ENCODE measurements around the gene SNX4.
"Not testable (repeated sequence)": the region's sequence is repeated elsewhere in the genome, so short reads cannot be mapped to it uniquely, and the experiment has no call there.

The SNX4 gene

DNA sequence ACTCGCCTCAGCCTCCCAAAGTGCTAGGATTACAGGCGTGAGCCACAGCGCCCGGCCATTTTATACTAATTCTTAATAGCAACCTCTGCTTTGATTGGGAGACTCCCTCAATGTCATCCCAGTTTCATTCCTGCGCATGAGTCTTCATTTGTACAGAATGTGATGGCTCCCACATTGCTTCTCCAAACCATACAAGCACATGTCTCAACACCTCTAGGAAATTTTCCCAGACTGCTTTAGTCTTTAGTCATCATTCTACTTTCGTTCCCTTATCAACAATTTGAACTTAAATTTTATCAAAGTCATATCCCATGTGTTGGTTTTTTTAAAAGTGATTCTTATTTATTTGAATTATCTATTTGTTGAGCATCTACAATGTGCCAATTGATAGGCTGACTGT lies 58.1 kb downstream of the SNX4 start:
- no peak for DNase-seq

DNA sequence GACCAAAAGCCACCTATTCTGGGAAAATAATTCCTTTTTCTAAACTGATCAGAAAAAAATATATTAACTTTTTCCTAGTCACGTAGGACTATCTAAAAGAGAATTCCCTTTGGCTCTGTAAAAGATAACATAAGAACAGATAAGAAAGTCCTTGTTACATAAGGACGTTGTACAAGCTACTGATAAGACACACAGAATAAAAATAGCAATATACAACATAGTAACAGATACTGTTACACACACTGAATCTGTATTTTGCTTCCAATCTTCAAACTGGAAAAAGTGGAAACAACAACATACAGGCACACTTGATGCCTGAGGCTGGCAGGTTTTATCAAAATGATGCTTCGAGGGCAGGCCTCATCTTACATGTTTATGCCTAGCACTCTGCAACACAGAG lies 59.8 kb downstream of the SNX4 start:
- no peak for DNase-seq

DNA sequence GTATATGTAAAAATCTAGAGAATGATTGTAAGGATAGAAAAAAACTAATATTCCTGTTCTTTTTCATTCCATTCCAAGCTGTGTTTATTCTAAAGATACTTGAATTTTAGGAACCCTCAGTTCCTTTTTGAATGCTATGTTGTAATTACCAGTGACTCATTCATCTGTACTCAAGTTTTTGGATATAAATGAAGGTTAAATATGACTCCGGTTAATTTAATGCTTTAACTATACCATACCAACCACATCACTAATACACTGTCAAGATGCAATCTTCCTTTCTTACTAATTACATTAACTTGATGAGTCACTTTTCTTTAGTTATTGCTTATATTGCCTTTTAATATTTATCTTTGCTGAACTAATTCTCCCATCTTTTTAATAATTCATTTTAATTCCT lies 76.1 kb downstream of the SNX4 start:
- no peak for DNase-seq

DNA sequence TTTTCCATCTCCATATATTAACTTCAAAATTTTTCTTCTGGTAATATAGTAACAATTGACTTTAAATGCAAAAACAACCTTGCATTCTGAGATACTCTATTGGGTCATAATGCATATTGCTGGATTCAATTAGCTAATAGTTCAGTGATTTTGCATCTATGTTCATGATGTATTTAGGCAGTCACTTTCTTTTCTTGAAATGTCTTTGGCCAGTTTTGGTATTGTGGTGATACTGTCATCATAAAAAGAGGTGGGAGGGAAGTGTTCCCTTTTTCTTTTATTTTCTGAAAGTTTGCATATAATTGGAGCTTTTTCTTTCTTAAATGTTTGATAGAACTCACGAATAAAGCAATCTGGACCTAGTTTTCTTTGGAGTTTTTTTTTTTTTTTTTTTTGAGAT lies 77.5 kb downstream of the SNX4 start:
- DNase-seq = no peak

DNA sequence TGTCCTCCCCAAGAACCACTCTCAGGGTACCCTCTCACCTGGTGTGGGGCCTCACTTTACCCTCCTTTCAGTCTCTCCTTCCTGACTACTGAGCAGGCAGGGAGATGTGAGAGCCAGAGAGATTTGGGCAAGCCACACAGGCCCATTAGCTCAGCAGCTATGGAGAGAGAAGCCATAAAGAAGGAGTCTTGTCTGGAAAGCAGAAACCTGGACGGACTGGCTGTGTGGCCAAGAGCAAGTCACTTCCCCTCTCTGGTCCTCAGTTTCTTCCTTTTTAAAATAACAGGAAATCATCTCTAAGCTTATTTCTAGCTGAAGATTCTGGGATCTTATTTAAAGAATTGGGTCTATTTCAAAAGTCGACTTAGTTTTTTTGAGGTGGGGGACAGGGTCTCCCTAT lies 79.0 kb downstream of the SNX4 start:
- DNase-seq = no peak

DNA sequence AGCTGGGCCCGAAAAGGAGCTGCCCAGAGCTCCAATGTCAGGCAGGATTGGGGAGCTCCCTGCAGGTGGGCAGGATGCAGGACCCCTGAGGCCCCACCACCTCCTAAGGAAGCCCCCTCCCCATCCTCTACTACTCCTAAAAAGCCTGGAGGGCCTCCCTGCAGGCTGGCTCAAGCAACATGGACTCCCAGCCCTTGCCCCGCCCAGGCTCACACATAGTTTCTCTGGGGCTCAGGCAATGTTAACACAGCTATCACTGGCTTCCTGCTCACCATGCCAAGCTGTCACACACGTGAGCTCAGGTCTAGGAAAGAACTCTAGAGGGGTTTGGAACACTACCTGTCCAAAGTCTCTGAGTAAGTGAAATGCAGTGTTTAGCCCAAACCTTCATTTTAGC lies 79.4 kb downstream of the SNX4 start:
- DNase-seq = no peak

DNA sequence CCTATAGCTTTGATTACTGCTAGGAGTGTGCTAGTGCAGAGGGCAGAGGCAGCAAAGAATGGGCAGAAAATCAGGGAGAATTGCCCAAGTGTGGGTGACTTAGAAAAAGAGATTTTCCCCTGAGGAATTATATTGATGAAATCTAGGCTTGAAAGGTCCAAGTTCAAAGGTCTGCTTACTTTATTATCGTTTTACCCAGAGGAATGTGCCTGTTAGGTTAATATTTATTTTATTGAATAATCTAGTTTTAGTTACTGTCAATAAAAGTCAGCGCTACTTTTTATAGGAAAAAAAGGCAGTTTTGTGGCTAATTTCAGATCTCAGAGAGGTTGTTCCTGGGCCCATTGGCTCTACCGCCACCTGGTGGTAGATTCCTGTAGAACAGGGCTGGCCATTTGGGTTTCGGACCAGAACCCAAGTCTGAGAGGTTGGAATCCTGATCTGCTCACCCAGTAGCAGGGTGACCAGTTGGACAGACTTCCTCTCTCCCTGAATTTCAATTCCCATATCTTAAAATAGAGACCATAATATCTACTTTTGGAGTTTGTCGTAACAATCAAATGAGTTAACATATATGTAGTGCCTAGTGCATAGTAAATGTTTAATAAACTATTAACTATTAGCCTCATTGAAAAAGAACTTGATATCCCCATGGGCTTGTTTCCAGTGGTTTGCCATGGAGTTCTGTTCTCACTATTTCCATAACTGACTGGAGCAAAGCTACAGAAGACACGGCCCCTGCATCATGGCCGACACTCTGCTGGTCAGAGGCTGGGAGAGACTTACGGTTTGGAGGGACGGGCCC lies 82.2 kb downstream of the SNX4 start:
- DNase-seq = peak; percentile 35

DNA sequence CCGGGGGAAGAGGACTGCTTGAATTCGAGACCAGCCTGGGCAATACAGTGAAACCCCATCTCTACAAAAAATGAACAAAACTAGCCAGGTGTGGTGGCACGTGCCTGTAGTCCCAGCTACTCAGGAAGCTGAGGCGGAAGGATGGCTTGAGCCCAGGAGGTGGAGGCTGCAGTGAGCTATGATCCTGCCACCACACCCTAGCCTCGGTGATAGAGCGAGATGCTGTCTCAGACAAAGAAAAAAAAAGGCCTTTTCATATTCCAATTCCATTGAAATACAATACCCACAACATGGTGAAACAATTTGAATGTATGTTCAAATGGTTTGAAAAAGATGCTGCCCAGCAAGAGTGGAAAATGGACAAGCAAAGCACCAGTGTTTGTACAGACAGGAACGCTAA lies 83.1 kb downstream of the SNX4 start:
- no peak for DNase-seq

DNA sequence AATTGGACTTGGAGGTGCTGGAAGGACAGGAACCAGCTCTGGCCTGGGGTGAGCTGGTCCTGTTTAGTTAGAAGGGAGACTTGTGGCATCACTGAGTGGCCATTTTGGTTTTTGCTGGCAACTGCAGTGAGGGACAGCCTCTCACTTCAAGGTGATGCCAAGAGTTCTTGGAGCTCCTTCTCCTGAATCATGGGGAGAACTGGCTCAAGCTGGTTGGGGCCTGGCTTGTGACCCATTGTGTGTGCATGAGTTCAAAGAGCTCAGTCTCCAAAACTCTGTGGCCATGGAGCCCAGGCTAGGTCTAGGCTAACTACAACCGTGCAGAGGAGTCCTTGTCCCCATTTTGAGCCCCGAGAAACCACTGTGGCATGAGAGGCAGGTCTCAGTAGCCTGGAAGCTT lies 84.8 kb downstream of the SNX4 start:
- DNase-seq = no peak

DNA sequence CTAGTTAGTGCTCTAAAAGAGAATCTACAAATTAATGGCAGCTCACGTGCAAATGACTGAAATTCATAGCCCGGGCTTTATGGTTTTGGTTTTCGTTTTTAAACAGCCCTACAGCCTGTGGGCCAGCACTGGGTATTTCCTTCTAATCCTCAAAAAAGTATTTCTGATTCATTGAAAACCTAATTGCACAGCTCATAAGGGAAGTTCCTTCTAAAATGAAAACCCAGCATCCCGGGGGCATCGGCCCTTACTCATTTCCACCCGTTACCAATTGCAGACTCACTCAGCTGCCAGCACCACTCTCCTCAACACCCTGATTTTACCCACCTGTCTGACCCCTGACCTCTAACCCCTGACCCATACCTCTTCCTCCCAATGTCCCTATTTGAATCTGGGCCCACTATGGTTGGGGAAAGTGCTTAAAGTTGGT lies 85.4 kb downstream of the SNX4 start:
- no peak for DNase-seq

DNA sequence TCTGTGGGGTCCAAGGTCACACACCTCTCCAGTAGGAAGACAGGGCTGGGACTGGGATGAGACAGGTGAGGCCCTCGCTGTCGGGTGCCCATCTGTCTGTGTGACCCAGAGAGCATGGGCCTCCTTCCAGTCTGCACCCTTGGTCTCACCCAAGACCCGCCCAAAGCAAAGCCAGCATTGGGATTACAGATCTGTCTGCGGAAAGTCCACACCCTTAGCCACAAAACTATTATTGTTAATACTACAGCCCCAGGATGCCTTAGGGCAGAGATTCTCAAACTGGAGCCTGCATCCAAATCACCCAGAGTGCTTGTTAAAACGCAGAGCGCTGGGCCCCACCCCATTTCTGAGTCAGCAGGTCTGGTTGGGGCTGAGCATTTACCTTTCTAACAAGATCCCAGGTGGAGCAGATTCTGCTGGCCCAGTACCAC lies 86.4 kb downstream of the SNX4 start:
- no peak for DNase-seq

DNA sequence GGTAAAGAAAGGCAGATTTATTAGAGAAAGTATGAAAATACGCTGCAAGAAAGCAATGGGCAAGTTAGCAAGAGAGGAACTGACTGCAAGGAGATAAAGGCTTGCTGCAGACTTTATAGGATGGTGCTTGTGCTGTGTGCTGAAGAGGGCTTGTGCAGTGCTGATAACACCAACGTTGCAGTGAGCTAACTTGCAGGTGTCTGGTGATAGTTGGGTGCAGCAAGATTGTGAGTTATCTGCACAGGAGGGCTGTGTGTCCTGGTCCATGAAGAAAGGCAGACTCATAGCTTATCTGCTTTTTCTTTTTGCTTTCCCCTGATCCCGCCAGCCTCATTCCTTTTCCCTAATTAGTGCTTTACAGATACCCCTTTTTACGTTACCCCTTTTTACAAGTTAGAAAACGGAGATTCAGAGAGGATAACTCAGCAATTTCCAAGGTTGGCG lies 86.9 kb downstream of the SNX4 start:
- no peak for DNase-seq

DNA sequence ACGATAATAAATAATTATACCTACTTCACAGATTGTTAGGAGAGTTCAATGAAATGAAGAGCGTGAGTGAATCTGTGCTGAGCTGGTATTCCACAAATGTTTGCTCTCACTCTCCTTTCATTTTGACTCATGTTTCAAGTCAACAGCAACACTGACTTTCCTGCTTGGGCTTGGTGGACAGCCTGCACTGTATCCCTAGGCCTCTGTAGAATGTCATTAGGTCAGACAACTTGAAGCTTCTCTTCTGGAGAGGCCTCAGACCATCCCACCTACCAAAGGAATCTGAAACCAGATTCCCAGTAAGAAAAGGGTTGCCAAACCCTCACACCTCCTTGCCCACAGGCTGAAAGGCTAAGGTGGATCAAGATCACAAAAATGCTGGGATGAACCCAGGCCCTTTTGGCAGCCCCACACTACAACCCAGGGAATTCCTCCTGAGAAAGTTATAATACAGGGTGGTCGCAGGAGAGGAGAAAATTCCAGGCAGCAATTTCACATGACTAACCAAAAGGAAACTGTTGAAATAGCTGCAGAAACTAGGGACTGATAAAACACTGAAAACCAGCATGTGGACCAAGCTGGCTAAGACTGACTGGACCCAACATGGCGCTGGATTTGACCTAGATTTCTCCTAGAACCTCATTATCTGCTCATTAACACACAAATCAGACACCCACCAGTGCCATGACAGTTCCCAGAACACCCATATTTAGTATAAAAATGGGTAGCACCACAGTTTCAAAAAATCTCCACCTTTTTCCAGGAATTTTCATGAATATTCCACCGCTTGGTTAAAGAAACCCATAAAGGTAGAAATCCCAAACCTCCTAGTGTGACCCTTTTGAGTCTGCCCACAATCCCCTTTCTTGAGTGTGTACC lies 87.9 kb downstream of the SNX4 start:
- no peak for DNase-seq

DNA sequence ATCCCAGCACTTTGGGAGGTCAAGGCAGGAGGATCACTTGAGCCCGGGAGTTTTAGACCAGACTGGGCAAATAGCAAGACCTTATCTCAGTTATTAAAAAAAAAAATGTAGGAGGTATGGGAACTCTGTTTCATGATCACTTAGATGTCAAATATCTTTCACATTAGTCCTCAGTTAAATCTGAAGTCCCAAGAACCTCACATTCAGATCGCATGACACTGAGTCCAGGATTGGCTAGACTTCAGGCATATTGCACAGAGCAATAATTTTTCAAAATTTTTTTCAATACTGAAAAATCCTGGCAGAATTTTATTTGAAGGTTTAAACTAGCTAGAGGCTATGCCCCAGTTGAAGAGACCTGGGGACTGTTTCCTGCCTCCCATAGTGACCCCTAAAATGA lies 88.6 kb downstream of the SNX4 start:
- DNase-seq = no peak

DNA sequence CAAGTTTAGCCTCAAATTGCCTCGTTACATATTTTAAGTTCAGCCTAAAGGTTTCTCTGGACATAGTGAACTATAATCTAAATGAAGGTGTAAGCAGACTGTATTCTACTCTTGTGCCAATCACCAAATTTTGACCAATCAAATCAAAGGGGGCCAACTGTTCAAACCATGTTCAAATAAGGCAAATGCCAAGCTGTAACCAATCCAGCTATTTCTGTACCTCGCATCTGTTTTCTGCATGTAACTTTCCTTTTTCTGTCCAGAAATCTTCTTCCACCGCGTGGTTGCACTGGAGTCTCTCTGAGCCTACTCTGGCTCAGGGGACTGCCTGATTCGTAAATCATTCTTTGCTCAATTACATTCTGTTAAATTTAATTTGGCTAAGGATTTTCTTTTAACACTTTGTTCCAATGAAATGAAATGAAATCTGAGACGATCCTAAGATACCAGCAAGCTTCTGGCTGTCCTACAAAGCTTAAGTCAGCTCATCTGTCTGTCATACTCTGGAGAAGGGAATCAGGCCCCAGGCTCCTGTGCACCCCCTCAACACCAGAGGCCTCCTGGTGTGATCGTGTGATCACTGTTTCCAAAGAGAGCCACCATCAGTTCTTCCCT lies 91.7 kb downstream of the SNX4 start:
- no peak for DNase-seq

DNA sequence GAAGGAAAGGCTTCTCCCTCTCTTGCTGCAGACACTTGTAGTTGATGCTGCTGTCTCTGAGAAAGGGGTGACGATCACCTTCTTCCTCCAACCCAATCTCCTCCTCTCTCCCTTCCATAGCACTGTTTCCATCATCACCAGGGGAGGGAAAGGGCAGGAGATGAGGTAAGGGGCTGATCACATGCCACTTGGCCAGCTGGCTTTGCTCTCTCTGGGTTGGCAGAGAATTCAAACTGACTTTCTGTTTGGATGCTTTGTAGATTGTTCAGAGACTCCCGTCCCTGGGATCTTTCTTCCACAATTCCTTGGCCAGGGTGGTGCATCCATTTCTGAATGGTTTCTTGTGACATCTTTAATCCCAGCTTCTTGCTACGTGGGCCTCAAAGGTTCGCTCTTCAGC lies 101.7 kb downstream of the SNX4 start:
- no peak for DNase-seq

DNA sequence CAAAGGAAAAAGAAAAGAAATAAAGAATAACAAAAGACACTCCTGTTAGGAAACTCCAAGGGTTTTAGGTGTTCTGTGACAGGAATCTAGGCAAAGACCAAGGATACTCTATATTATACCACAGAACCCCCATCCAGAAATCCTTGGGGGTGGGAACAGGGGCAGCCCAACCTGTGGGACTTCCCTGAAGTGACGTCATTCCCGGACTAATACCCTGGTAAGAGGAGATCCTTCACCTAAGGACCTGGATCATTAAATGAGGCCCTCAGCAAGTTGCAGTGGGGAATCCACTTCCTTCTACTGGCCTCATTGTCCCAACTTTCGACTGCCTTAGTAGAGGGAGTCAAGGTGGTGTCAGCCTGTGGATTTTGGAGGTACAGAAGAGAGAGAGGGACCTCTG lies 103.8 kb downstream of the SNX4 start:
- DNase-seq = no peak

DNA sequence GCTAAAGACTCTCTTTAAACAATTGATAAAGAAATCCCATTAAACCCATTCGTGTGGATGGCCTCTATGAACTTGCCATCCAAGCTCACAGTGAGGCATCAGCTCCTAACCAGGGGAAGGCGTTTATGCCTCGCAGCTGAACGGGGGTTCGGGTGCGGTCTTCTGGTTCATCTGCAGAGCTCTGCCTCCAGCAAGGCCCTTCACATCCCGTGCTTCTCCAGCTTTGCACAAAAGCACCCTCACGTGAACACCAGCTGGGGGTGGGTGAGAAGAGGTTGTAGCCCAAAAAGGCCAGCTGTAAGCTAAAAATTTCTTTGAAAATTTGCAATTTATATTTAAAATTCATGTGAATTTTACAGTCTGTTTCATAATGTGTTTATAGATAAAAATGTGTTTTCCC lies 105.3 kb downstream of the SNX4 start:
- no peak for DNase-seq

DNA sequence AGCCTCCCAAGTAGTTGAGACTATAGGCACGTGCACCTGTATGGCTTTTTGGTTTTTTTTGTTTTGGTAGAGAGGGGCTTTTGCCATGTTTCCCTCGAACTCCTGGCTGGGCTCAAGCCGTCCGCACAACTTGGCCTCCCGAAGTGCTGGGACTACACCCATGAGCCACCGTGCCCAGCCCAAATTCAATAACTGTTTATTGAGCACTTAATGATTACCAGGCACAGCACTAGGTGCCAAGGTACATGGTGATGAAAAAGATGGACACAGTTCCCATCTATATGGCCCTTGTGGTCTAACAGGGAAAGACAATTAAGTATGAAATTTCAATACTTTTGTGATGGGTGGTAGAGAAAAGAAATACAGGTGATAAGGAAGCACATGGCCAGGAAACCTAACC lies 109.1 kb downstream of the SNX4 start:
- no peak for DNase-seq

DNA sequence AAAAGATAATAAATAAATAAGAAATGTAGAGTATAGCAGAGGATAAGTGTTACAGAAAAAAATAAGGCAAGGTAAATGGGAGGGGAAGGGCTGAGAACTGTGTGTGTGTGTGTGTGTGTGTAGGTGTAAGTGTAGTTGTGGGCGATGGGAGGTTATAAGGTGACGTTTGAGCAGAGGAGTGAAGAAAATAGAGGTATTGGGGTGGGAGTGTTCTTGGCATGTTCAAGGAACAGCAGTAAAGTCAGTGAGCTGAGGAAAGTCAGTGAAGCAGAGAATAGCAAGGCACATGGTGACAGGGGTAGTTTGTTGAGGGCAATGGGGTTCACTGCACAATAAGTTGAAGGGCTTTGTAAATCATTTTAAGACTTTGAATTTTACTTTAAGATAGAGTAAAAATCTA lies 113.9 kb downstream of the SNX4 start:
- no peak for DNase-seq

DNA sequence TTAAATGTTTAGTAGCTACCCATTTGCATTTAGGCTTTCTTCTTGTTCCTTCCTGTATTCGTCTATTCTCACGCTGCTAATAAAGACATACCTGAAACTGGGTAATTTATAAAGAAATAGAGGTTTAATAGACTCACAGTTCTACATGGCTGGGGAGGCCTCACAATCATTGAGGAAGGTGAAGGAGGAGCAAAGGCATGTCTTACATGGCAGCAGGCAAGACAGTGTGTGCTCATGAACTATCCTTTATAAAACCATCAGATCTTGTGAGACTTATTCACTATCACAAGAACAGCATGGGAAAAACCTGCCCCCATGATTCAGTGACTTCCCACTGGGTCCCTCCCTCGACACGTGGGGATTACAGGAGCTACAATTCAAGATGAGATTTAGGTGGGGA lies 114.5 kb downstream of the SNX4 start:
- not testable (repeated sequence) for DNase-seq

DNA sequence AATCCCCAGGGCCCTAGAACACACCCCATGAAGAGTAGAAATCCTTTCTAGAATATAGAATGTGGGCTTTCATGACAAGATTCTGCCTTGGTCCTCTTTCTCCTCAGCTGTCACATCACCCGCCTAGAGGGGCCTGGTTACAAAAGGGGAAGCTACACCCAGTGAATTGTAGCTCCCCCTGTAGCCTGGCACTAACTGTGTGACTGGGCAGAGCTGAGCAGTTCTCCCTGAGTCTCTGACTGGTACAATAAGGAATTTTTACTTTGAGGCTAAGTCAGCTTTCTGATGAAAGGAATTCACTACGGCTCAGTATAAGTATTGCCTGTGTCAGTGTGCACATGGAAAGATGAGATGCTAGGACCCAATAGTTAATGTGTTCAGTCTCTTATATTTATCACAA lies 116.2 kb downstream of the SNX4 start:
- DNase-seq = no peak

DNA sequence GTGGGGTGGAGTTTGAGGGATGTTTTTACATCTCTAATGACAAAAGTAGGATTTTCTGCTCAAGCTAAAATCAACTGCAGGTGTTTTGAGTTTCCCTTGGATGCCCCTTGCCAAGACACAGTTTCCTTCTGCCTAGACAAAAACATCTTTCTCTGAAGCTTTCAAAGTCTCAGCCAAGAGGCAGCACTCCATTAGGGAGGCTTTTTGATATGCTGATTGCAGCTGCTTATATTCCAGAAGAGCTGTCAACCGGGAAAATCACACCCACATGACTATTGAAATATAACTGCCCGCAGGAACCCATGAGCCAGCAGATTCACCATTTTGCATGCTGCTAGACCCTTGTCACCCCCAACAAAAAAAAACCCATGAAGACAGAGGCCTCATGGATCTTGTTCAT lies 117.4 kb downstream of the SNX4 start:
- no peak for DNase-seq

DNA sequence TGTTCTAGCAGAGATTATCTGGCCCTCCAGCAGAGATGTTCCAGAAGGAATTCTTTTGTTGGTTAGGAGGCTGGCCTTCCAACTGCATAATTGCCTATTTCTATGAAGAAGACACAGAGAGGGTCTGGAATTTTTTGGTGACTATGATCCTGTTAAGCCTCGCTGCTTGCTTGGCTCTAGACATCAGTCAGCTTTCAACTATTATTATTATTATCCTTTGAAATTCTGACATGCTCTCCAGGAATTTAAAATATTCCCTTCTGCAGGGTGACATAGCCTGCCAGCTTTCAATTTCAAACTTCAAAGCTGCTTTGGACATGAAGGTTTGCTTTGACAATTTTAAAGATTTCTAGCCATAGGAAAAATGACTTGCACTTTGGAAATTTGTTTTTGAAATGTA lies 118.6 kb downstream of the SNX4 start:
- no peak for DNase-seq

Measured in NCI-H1105 treated with DMSO at 0.1 percent for 48 hours (cell line).